KBM-7 (cell line): ENCODE measurements around the gene CHRM1.
"Not testable (repeated sequence)": the region's sequence is repeated elsewhere in the genome, so short reads cannot be mapped to it uniquely, and the experiment has no call there.

Source experiments
- DNase-seq: peaks from one replicate; pipeline ENCODE4 v3.0.0-alpha.2; 2015
- in situ Hi-C: fragments of 300-500 bp; cut with MboI; formaldehyde crosslinking; loops from 2 replicates; pipeline ENCODE4 v1.14.3; 2020; ENCODE audit warnings: low sequenced_read_pairs, low pct_unique_long_range_greater_than_20kb, mixed read lengths

The CHRM1 gene

DNA sequence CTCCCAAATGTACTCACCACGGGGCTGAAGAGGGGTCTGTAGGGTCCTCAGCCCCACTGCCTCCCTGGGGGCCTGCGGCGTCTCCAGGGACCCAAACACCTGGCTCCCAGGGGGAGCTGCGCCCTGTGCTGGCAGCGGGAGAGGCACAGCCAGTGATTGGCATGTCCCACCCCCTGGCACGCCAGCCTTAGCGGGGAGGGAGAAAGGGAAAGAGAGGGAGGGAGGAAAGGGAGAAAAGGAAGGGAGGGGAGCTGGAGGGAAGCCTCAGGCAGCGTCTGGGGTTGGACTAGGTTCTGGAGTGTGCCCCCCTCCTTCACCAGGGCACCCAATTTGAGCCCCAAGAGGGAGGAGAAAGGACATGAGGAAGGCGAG is at the start of gene CHRM1:
CHRM1 (minus strand) TSS at position 163 of the 372 bp plus-strand sequence. CDS start 10,263 bp downstream, outside the sequence.
- in situ Hi-C loops, result no loop called here
- DNase-seq, result no peak

GRCh38 chr11:62965574-62965973 is 44.4 kb upstream of the CHRM1 start:
- no peak for DNase-seq
- in situ Hi-C loops, result no loop called here

DNA sequence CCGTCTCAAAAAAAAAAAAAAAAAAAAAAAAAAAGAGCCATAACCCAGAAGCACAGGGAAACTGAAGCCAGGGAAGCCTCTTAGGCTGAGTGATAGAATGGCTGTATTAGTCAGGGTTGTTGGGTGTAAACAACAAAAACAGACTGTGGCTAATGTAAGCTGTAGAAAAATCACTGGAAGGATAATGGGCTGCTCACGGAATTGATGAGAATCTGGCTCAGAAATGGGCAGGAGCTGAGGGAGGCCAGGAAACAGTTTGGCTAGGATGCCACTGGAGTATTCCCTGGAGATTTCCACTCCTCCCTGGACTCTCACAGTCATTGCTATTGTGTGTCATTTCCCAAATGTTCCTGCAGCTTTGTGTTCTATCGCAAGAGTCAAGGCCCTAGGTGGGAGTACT is 41.2 kb upstream of the CHRM1 start:
- in situ Hi-C loops, result no loop called here
- no peak for DNase-seq

- in situ Hi-C loops, result no loop called here
- no peak for DNase-seq
Observed at GRCh38 chr11:62961017-62961570, 39.9 kb upstream of the CHRM1 start.

GRCh38 chr11:62959422-62959980 is 38.3 kb upstream of the CHRM1 start:
- DNase-seq, result no peak
- in situ Hi-C loops, result no loop called here

DNA sequence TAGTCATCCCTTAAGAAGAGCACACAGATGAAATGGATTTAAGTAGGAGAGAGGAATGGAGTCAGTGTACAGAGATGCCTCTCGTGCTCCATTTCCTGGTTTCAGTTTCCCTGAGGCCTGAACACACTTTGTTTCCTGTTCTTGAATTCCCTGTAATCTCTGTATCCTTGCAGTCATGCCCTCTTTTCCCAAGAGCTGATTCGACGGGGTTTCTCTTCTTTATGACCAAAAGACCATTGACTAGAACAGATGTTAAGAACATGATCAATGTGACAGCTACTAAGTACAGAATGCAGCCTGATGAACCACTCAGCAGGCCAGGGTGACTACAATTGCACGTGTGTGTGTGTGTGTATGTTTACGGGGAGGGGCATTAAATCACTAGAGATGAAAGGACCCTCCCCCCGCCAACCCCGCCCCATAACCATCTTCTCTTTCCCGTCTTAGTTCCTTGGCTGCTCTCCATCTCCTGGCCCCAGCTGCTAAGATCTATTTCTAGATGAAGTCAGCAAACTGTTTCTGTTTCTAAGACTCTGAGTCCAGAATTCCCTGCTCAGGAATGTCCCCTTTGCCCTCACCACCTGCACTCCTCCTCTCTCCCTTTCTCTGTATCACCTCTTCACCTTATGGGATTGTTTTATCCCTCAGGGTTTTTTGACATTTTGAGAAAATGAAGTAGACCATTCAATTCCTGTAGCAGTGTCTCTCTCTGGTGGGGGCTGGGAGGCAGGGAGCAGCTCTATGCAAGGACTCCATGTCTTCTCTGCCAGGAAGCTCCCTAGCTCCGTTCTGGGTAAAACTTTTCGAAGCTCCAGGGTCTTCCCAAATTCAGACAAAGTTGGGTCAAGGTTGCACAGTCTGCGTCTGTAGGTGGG is 37.6 kb upstream of the CHRM1 start:
- no peak for DNase-seq
- in situ Hi-C loops, result no loop called here

DNA sequence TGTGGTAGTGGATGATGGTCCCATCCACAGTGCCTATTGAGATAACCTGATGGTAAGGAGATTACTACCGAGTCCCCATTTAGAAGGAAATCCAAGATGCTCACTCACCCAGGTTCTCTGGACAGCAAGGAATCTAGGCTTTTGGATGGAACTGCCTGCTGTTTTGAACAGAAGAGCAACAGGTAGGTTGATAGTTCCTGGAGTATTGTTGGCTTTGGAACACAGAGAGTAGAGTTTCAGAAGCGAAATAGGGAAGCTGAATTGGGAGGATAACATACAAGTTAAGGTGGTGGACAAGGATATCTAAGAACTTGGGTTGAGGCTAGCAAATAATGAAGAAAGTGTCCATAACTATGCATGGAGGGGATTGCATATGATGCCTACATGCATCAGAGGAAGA is 36.0 kb upstream of the CHRM1 start:
- DNase-seq, result no peak
- in situ Hi-C loops, result no loop called here

DNA sequence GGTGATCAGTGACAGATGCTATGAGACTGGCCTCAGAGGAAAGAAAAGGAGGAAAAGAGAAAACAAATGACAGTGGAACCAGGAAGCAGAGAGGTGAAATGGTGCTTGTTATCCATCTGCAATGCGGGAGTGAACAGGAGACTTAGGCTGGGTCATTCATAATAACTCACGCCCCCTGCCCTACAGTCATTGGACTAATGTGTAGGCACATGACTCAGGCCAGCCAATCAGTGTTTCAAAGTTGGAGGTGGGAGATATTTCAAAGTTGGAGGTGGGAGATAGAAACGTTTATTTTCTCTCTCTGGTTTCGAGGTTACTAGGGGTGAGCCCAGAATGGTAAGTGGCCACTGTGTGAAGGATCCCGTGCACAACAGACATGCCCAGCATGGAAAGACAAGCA is 33.3 kb upstream of the CHRM1 start:
- in situ Hi-C loops, result no loop called here
- DNase-seq, result no peak

DNA sequence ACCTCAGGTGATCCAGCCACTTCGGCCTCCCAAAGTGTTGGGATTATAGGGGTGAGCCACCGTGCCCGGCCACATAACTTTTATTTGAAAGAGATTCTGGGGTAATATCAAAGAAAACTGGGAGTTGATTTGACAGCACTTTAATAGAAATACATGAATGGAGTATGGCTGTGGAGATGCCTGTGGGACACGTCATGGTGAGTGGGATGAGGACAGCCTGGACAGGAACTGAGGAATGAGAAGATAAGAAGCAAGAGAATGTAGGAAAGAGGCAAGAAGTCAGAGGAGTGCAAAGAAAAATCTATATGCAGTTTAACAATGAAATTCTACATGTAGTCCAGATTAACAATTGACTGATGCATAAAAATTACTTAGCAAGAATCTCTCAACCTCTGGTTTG is 32.6 kb upstream of the CHRM1 start:
- no peak for DNase-seq

GRCh38 chr11:62948765-62949320 is 27.7 kb upstream of the CHRM1 start:
- in situ Hi-C loops, result no loop called here
- no peak for DNase-seq

More for the DNA sequence above, 32.6 kb upstream of the CHRM1 start:
- in situ Hi-C loops, result no loop called here

- DNase-seq, in situ Hi-C loops: not testable (repeated sequence)
Observed at GRCh38 chr11:62945538-62945937, 24.4 kb upstream of the CHRM1 start.

GRCh38 chr11:62937528-62937927 is 16.4 kb upstream of the CHRM1 start:
- in situ Hi-C loops, DNase-seq: not testable (repeated sequence)

- no peak for DNase-seq
- in situ Hi-C loops, result no loop called here
Observed at GRCh38 chr11:62934496-62934785, 13.3 kb upstream of the CHRM1 start.

- no peak for DNase-seq
- in situ Hi-C loops, result no loop called here
Observed at GRCh38 chr11:62933750-62934495, 12.8 kb upstream of the CHRM1 start.

- no peak for DNase-seq
- in situ Hi-C loops, result no loop called here
Observed at GRCh38 chr11:62933285-62933684, 12.1 kb upstream of the CHRM1 start.

DNA sequence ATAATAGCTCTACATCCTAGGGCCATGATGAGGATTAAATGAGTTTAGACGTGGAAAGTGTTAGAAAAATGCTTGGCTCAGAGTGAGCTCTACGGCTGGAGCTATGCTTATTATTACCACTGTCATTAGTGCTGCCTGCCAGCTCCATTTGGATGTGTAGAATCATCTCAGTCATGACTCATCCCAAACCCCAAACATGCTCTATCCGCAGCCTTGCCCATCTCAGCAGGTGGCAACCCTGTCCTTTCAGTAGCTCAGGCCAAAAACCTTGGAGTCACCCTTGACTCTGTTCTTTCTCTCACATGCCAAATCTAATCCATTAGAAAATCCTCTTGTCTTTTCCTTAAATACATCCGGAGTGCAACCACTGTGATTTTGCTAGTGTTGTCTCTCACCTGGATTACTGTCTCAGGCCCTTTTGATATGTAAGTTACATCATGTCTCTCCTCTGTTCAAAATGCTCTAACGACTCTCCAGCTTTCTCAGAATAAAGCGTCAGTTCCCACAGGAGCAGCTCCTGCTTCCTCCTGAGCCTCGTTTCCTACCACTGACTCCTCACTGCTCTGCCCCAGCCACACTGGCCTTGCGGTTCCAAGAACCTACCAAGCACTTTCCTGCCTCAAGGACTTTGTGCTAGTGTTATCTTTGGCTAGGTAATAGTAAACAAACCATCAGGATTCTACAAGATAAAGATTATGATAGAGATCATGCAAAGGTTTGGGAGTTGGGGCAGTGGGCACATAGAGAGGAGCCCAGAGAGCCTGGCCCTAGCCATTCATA is 10.5 kb upstream of the CHRM1 start:
- in situ Hi-C loops, result no loop called here
- DNase-seq, result no peak

- in situ Hi-C loops, result no loop called here
- no peak for DNase-seq
Observed at GRCh38 chr11:62930666-62931065, 9.5 kb upstream of the CHRM1 start.

DNA sequence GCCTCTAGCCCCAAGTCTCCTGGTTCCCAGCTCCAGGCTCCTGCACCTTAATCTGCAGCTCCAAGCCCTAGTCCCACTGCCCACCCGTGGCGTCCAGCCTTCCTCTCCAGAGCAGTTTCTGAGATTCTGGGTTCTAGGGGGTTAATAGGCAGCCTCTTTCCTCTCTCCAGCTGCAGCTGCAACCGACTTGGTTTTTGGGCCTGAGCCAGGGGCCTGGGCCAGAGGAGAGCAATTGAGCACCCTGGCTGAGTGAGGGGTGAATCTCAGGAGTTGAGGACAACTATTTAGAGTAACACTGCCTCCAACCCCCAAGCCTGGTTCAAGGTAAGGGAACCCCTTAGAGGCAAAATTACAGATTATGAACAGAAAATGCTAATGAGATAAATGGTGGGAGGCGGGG is 9.0 kb upstream of the CHRM1 start:
- in situ Hi-C loops, result no loop called here
- DNase-seq, result no peak

GRCh38 chr11:62928011-62928410 is 6.8 kb upstream of the CHRM1 start:
- in situ Hi-C loops, result no loop called here
- DNase-seq, result no peak
